GM12878 (cell line): ENCODE measurements around the gene PAX4.

ENCODE experiments used
- POU2F2 ChIP-seq: IDR thresholded peaks from 3 replicates; pipeline ENCODE4 v1.6.1; 2011; ENCODE audit warnings: low read depth, mild to moderate bottlenecking, low read length, borderline replicate concordance
- SIN3A ChIP-seq: IDR thresholded peaks from 2 replicates; pipeline ENCODE4 v1.6.1; 2012; ENCODE audit warnings: low read depth, low read length, improper control_type of control experiment
- SREBF2 ChIP-seq: IDR thresholded peaks from 2 replicates; pipeline ENCODE4 v1.6.1; 2012; ENCODE audit warnings: mild to moderate bottlenecking, low read length
- TF ChIP-seq, protein P1 (sequence below): IDR thresholded peaks from 2 replicates; pipeline ENCODE4 v1.6.1; 2011; ENCODE audit warnings: mild to moderate bottlenecking, low read depth, low read length, moderate library complexity; ENCODE audit not compliant: insufficient replicate concordance
- TF ChIP-seq, protein P2 (sequence below), 3 experiments: IDR thresholded peaks in 2 of 3; conservative IDR thresholded peaks in 1 of 3; 2 replicates each; pipeline ENCODE4 v1.5.1; 2011; ENCODE audit warnings: low read depth in 3 of 3, low read length in 3 of 3, mild to moderate bottlenecking in 3 of 3, control low read depth in 2 of 3, moderate library complexity in 2 of 3, inconsistent platforms in 1 of 3, mixed read lengths in 1 of 3; ENCODE audit not compliant: control insufficient read depth in 2 of 3, insufficient read depth in 1 of 3; ENCODE audit errors: extremely low read depth in 1 of 3

DNA sequence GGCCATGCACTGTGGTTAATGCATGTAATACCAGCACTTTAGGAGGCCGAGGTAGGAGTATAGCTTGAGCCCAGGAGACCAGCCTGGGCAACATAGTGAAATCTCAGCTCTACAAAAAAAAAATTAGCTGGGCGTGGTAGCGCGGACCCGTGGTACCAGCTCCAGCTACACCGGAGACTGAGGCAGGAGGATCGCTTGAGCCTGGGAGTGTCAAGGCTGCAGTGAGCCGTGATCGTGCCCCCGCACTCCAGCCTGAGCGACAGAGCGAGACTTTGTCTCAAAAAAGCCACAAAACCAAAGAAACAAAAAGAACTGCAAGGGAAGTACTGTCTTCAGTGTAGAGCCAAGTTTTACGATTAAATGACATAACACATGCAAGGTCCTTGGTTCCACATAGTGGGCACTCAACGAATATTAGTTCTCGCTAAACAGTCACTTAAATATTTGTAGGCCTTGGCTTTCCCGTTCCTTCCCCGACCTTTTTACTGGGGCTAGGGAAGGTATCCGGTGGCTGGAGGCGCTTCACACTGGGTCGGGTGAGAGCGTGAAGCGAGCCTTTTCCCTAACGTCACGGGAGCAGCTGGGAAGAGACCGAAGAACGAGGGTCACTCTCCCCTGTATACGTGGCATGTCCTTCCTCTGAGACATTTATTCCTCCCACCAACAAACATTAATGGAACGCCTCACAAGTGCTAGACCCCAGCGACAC is 33.1 kb upstream of the PAX4 start:
- no peak for TF ChIP-seq POU2F2
- TF ChIP-seq, protein P1, sequence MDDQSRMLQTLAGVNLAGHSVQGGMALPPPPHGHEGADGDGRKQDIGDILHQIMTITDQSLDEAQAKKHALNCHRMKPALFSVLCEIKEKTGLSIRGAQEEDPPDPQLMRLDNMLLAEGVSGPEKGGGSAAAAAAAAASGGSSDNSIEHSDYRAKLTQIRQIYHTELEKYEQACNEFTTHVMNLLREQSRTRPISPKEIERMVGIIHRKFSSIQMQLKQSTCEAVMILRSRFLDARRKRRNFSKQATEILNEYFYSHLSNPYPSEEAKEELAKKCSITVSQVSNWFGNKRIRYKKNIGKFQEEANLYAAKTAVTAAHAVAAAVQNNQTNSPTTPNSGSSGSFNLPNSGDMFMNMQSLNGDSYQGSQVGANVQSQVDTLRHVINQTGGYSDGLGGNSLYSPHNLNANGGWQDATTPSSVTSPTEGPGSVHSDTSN, result no peak
- TF ChIP-seq SIN3A, result no peak
- TF ChIP-seq SREBF2, result no peak
- TF ChIP-seq, protein P2, sequence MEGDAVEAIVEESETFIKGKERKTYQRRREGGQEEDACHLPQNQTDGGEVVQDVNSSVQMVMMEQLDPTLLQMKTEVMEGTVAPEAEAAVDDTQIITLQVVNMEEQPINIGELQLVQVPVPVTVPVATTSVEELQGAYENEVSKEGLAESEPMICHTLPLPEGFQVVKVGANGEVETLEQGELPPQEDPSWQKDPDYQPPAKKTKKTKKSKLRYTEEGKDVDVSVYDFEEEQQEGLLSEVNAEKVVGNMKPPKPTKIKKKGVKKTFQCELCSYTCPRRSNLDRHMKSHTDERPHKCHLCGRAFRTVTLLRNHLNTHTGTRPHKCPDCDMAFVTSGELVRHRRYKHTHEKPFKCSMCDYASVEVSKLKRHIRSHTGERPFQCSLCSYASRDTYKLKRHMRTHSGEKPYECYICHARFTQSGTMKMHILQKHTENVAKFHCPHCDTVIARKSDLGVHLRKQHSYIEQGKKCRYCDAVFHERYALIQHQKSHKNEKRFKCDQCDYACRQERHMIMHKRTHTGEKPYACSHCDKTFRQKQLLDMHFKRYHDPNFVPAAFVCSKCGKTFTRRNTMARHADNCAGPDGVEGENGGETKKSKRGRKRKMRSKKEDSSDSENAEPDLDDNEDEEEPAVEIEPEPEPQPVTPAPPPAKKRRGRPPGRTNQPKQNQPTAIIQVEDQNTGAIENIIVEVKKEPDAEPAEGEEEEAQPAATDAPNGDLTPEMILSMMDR (IDR thresholded peaks at IDR 0.05 in 2 of 3, conservative IDR thresholded peaks at IDR 0.05 in 1 of 3; ENCODE audit: control insufficient read depth in 2 of 3, extremely low read depth in 1 of 3, insufficient read depth in 1 of 3, low read depth in 3 of 3, low read length in 3 of 3), result no peak
